Fibroblast of skin of right quadriceps (primary cell): ENCODE measurements around the gene ZNF235.
"Not testable (repeated sequence)": the region's sequence is repeated elsewhere in the genome, so short reads cannot be mapped to it uniquely, and the experiment has no call there.

Experiments
- DNase-seq: peaks from one replicate; pipeline ENCODE4 v3.0.0-alpha.2; 2013

The ZNF235 gene

DNA sequence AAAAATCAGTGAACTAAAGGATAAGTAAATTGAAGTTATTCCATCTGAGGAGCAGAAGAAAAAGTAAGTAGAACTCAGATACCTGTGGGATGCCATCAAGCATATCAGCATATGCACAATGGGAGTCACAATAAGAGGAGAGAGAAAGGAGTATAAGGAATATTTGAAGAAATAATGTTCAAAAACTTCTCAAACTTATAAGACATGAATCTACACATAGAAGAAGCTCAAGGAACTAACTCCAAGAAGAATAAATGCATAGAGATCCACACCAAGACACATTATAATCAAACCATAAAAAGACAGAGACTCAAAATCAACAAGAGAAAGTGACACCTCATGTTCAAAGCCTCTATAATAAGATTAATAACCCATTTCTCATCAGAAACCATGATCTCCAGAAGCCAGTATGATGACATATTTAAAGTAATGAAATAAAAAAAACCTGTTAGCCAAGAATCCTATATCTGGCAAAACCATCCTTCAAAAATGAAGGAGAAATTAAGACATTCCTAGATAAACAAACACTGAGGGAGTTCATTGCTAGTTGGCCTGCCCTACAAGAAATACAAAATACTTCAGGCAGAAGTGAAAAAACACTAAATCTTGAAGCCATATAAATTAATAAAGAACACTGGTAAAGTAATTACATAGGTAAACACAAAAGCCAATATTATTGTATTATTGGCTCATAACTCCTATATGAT is 49.0 kb downstream of the ZNF235 start:
- no peak for DNase-seq

- DNase-seq, result no peak
Observed at GRCh38 chr19:44254496-44254895, 50.3 kb downstream of the ZNF235 start.

- DNase-seq, result not testable (repeated sequence)
Observed at GRCh38 chr19:44253392-44253791, 51.4 kb downstream of the ZNF235 start.

GRCh38 chr19:44252332-44252731 is 52.5 kb downstream of the ZNF235 start:
- not testable (repeated sequence) for DNase-seq

DNA sequence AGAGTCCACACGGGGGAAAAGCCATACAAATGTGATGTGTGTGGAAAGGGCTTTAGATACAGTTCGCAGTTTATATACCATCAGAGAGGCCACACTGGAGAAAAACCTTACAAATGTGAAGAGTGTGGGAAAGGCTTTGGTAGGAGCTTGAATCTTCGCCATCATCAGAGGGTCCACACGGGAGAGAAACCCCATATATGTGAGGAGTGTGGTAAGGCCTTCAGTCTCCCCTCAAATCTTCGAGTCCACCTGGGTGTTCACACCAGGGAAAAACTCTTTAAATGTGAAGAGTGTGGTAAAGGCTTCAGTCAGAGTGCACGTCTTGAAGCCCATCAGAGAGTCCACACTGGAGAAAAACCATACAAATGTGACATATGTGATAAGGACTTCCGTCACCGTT is 68.4 kb downstream of the ZNF235 start:
- no peak for DNase-seq
